GM19328 (cell line): Measurements from ENCODE around the gene CCDC91.
A peak's percentile ranks its signal among the peaks of the same experiment; 100 is the strongest.
"Not testable (repeated sequence)": the region's sequence is repeated elsewhere in the genome, so short reads cannot be mapped to it uniquely, and the experiment has no call there.

ENCODE experiments used
- ATAC-seq: cut with Tn5 transposase; IDR thresholded peaks from one replicate; pipeline ENCODE4 v1.9.1; 2021; ENCODE audit warnings: mild to moderate bottlenecking, moderate library complexity; ENCODE audit not compliant: unreplicated experiment

Gene CCDC91

DNA sequence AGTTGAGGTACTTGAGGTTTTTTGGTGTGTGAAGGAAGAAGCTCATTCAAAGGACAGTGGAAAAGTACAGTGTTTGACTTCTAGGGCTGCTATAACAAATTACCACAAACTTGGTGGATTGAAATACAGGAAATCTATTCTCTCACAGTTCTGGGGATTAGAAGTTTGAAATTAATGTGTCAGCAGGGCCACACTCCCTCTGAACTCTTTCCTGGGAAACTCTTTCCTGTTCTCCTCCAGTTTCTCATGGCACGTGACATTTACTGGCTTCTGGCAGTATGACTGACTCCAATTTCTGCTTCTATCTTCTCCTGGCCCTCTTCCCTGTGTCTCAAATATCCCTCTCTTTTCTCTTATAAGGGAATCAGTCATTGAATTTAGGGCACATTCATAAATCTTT lies 160.2 kb downstream of the CCDC91 start:
- ATAC-seq: no peak

DNA sequence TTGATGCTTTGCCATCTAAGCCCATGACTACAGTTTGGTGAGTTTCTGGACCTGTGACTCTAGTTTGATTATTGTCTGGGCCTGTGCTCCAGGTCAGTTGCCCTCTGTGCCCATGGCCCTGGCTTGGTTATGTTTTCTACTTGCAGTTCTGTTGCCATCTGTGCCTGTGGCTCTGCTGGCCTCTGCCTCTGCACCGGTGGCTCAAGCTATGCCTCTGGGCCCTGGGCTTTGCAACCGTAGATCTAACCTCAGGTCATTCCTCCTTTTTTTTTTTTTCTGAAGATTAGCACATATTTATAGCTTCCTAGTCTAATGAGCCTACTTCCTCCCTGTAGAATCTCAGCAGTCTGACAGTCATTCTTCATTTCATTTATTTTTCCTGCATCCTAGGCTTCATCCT lies 161.2 kb downstream of the CCDC91 start:
- ATAC-seq: no peak

DNA sequence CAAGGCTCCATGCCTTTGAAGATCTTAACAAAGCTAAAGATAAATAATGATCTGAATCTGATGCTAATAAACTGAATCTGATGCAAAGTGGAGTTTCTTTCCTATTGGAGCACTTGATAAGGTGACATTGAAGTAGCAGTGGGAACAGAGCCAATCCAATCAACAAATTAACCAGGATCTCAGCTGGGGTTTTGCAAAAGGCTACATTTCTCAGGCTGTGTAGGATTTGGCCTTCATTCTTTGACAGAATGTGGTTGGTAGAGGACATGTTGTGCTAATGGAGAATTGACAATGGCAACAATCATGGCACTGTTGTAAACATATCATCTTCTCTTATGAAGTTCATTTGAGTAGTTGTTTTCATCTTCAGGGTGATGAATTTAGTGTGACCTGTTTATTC lies 164.9 kb downstream of the CCDC91 start:
- ATAC-seq: no peak

DNA sequence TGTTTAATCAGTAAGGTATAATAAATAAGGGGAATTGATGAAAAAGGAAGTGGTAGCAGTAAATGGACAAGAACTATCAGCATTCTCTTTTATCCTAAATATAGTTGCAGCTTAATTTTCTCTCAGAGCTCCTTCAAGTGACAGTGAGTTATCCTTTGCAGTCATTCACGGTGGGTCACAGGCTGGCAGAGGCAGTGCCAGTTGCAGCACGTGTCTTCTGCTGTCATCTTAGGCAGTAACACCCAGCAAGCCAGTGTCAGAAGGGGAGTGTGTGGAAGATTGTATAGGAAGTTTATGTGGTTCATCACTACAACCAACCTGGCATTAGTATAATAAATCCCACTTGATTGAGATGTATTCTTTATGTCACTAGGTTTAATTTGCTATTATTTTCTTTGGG lies 170.0 kb downstream of the CCDC91 start:
- no peak for ATAC-seq

DNA sequence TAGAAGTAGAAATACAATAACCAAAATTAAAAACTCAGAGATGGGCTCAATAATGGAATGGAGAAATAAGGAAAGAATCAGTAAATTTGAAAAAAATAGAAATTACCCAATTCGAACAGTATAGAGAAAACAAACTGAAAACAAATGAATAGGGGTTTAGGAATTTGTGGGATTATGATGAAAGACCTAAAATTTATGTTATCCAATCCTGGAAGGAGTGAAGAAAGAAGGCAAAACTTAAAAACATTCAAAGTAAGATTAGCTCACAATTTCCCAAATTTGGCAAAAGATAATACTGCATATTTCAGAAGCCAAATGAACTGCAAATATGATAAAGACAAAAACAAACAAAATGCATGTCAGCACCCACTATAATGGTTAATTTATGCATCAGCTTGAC lies 177.1 kb downstream of the CCDC91 start:
- no peak for ATAC-seq

DNA sequence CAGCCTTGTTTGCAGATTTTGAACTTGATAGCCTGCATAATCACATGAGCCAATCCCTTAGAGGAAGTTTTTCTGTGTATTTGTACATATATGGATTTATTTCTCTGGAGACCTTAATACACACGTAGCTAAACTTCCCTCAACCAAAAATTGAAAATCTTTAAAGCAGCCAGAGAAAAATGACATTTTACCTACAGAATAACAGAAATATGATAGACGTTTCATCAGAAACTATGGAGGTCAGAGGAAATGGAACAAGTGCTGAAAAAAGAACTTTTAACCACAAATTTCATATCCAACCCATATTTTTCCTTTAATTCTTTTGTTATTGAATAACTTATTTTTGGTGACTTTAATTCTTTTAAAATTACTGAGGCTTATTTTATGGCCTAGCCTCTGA lies 177.7 kb downstream of the CCDC91 start:
- no peak for ATAC-seq

DNA sequence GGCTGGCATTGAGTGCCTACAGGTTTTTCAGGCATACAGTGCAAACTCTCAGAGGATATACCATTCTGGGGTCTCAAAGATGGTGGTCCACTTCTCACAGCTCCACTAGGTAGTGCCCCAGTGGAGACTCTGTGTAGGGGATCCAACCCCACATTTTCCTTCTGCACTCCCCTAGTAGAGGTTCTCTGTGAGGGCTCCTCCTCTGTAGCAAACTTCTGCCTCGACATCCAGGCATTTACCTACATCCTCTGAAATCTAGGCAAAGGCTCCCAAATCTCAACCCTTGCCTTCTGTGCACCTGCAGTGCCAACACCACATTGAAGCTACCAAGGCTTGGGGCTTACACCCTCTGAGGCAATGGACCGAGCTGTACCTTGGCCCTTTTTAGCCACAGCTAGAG lies 179.2 kb downstream of the CCDC91 start:
- ATAC-seq: no peak

DNA sequence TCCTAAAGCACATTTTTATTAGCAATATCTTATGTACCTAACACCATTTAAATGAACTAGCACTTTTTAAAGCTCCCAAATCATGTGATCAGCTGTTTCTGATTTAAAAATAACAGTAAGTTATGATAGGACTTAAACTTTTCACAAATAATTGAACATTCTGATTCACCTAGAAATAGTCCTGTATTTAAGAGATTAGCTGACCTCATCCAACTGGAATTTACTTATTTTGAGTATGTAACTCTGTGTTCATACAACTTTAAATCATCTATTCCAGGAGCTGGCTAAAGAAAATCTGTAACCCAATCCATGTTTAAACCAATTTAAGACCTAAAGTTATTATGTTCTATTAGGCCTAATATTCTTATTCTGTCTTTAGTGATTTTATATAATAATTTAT lies 184.3 kb downstream of the CCDC91 start:
- no peak for ATAC-seq

DNA sequence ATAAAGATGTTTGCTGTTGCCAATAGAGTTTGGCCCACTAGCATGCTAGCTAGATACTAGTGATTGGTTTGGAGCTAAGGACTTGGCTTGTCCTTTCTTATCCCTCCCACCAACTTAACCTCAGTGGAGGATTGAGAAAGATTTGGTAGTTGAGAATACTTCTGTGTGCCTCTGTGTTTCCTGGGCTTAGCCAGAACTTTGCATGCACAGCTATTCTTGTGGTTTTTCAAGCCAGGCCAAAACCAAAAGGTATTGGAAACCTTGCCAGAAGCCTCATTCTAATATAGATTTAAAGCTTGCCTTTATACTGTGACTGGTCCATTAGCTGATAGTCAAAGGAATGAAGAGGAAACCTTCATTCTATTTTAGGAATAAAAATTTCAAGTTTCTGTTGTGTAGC lies 188.5 kb downstream of the CCDC91 start:
- ATAC-seq: no peak

DNA sequence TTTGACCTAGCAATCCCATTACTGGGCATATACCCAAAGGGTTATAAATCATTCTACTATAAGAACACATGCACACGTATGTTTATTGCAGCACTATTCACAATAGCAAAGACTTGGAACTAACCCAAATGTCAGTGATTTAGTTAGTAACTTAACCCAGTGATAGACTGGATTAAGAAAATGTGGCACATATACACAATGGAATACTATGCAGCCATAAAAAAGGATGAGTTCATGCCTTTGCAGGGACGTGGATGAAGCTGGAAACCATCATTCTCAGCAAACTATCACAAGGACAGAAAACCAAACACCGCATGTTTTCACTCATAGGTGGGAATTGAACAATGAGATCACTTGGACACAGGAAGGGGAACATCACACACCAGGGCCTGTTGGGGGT lies 189.5 kb downstream of the CCDC91 start:
- not testable (repeated sequence) for ATAC-seq

DNA sequence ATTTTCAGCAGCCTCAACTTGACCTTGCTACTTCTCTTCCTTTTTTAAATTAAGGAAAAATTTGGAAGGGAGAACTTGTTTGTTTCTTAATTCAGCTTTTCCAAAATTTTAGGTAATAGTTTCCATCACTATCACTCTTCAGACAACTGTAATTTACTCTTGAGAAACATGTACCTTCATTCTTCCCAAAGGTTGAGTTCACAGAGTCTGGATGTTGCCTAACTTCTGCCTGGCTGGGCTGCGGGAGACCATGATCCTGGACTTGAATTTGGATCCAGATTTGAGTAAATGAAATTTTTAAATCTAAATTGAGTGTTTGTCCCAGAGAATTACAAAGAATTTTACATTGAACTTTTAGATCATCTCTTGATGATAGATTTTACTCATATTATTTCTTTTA lies 193.1 kb downstream of the CCDC91 start:
- no peak for ATAC-seq

DNA sequence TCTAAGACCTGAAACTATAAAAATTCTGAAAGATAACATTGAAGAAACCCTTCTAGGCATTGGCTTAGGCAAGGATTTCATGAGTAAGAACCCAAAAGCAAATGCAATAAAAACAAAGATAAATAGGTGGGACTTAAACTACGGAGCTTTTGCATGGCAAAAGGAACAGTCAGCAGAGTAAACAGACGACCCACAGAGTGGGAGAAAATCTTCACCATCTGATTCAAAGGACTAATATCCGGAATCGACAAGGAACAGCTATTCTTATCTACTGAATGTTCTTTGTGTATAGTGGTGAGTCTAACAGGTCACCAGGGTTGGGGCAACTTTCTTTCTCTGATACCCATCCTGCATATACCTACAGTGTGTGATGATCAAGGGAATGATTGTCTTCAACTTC lies 198.6 kb downstream of the CCDC91 start:
- no peak for ATAC-seq

DNA sequence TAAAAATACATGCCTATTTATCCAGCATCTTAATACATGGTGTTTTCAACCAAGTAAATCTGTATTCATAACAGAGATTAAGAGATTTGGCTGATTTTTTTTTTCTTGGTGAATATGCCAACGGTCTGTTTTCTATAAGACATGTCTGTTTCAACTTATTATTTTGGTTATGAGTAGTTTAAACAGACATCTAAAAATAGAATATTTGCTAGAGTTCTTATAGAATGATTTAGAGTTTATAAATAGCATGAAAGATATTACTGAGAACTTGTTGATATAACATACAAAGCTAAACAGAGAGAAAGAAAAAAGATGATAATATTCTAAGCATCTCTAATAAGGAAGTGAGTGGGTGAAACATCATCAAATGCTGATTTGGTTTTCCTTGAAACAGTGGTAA lies 199.9 kb downstream of the CCDC91 start:
- no peak for ATAC-seq

DNA sequence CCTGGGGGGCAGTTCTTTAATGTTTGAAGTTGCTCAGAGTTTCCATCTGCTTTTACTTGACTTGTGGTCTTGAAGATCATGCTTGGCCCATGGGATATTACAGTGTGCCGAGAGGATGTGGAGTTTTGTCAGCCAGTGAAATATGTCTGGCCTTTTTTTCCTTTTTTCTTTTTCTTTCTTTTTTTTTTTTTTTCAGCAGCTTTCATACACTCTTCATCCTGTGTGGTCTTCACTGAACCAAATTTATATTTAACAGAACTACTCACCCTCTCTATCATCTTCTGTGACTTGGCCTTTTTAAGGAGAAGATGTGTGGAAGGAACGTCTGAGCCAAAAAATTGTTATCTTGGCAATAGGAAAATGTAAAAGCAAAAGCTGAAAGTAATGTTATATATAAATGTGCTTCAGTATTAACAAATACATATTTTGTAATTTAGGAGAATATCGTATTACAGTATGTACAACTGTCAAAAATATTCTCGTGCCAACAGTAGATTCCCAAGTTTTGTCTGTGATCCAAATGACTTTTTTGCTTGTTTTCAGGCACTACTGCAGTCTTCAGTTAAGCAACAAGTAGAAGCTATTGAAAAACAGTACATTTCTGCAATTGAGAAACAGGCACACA lies 200.6 kb downstream of the CCDC91 start:
- ATAC-seq: no peak

DNA sequence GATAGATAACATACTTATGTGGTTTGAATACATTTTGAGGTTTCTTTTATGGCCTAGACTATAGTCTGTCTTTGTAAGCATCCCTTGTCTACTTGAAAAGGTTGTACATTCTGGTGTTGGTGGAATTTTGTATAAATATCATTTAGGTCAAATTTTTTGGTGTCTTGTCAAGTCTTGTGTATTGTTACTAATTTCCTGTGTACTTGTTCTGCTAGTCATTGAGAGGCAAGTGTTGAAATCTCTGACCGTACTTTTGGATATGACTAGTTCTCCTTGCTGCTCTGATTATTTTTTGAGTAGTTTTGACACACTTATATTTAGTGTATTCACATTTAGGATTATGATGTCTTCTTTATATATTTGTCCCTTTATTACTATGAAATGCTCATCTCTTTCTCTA lies 219.6 kb downstream of the CCDC91 start:
- no peak for ATAC-seq

DNA sequence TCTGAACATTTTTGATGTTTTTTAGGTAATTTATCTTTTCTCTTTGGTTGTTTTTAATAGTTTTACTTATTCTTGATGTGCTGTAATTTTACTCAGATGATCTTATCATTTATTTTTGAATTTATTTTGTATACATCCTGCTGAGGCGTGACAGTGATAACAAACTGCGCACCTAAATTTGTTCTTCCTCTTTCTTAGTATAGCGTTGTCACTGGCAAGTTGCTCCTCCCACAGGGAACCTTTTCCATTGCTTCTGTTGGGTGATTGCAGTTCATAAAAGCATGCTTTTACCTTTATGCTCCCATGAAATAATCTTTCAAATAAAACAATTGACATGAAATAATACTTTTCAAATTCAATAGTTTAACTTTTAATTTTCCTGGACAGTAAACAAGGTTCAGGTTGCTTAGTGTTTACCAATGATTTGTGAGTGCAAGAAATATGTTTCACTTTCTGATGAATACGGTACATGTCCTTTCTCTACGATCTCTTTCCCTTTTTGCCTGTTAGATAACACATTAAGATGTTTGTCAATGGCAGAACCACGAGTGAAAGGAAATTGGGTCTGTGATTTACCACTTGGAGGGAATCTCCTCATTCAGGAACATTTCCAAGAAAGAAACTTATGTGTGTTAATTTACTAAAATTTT lies 223.3 kb downstream of the CCDC91 start:
- peak; percentile 87 for ATAC-seq

DNA sequence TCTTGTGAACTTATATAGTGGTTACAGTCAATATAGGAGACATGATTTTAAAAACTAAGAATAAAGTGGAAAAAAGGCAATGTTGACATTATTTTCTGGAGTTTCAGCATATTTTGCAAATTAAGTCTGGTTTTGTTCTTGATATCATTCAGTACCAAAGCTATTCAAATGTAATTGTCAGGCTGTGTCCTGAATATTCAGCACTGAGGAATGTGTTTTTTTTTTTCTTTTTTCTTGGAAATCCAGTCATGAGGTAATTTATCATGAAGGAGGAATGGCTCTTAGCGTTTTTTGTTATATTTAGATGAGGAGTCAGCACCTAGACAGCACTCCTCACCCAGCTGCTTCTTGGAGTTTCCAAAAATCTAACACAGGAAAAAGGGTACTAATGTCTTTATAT lies 225.5 kb downstream of the CCDC91 start:
- no peak for ATAC-seq

DNA sequence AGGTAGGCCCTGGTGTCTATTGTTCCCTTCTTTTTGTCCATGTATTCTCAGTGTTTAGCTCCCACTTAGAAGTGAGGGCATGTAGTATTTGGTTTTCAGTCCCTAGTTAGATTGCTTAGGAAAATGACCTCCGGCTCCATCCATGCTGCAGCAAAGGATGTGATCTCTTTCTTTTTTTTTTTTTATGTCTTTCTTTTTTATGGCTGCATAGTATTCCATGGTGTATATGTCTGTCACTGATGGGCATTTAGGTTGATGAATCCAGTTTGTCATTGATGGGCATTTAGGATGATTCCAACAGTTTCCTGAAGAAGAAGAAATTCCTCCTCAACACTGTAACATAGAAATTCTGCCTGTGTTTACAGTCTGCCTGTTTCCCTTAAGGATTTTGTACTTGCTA lies 231.1 kb downstream of the CCDC91 start:
- no peak for ATAC-seq

DNA sequence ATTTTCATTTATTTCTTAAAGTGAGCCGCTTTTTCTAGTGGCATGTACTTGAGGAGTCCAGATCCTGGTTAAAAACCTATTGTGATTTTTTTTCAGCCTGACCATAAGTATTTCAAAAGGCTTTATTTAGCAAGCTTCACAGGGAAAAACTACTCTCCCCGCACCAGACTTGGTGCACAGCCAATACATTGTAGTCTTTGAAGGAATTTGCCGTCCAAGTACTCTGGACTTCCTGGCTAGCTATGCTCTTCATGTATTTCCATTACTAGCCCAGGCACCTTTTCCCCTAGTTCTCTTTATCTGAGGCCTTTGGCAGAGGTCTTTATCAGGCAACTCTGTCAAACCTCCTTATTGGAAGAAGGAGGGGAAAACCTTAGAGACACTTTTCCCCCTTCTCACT lies 234.7 kb downstream of the CCDC91 start:
- no peak for ATAC-seq

DNA sequence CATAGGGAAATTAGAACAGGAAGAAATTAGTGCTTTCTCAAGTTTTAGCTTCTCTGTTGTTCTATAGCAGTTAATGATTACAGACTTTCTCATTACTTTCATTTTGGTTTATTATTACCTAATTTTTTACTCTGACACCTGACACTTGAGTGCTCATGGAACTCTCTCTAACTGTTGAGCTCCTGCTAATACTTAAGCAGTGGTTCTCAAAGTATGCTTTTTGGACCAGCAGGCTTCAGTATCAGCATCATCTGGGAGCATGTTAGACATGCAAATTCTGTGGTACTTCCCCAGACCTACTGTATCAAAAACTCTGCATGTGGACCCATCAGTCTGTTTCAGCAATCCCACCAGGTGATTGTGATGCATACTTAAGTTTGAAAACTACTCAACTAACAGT lies 235.3 kb downstream of the CCDC91 start:
- ATAC-seq: no peak

DNA sequence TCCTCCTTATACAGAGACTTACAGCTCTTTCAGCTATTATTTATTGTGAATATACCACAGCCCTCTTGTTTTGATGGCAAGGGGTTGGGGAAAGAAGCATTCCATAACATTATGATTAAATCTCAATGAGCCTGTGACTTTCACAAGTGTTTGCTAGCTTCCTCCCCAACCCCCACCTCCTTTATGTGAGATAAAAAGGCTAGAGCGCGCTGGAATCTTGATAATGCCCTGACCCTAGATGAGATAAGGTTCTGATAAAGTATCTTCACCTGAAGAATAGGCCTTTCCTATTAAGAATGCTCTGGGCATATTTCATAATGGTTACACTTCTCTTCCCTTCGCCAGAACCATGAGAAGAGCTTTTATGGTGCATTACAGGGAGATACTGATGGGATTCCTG lies 236.8 kb downstream of the CCDC91 start:
- ATAC-seq: no peak

DNA sequence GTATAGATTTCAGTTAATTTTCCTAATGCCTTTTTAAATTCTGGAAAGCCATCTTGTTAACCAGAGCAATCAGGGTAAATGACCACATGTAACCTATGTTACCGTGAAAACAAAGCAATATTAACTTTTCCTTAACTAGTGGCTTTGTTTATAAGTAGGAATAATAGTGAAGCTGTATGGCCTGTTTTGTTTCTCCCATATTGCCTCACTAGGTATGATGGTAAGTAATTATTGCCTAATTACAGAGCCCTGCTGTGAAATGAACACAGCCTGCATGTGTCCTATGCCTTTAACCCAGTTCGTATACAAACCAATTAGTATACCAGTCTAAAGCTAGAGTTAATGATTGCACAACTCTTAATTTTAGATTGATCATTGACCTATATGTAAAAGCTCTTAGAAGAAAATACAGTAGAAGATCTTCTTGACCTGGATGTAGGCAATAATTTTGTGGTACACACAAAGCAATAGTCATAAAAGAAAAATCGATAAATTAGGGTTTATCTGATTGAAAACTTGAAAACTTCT lies 249.9 kb downstream of the CCDC91 start:
- no peak for ATAC-seq

DNA sequence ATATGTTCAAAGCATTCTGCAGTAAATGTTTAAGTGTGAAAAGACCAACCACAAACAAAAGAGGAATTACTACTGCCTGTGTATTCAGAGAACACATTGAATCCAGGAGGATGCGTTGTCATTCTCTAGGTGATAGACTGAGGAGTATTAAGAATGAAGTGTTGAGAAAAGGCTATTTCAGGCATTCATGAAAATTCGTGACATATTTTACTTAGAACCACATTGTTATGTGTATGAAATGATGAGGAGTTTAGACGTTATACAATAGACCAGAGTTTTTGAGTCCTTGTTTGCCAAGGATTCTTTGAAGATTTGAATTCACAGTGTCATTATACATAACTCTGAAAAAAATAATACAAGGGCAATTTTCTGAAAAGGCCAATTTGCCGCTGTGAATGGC lies 251.8 kb downstream of the CCDC91 start:
- no peak for ATAC-seq
